Colonic mucosa (tissue), 4 donors: ENCODE data around the gene NAP1L1. TPM values are rescaled to one million over a fixed set of nuclear protein-coding genes. Genes with fewer than 3 reads are reported as not detected.

Experiments used
- DNase-seq: peaks from one replicate; pipeline ENCODE4 v3.0.0-alpha.2; 2020
- H3K27ac ChIP-seq: fragments of 200-600 bp; one replicate; pipeline ENCODE4 v1.8.0; 2021
- H3K27me3 ChIP-seq: fragments of 200-600 bp; one replicate; pipeline ENCODE4 v1.8.0; 2021
- H3K36me3 ChIP-seq: fragments of 200-600 bp; one replicate; pipeline ENCODE4 v1.8.0; 2021
- H3K4me1 ChIP-seq: fragments of 200-600 bp; one replicate; pipeline ENCODE4 v1.8.0; 2021; ENCODE audit warnings: mild to moderate bottlenecking
- H3K4me3 ChIP-seq: fragments of 200-600 bp; one replicate; pipeline ENCODE4 v1.8.0; 2021
- H3K9ac ChIP-seq, 2 donors: one replicate each; pipeline ENCODE4 v1.7.0; 2013; ENCODE audit warnings: control low read depth in 2 of 2, low read depth in 2 of 2, low read length in 2 of 2
- H3K9me3 ChIP-seq: fragments of 200-600 bp; one replicate; pipeline ENCODE4 v1.8.0; 2021
- intact Hi-C: fragments of 100-400 bp; cut with DNase I; formaldehyde crosslinking; loops from one replicate; pipeline ENCODE4 v1.14.1; 2022
- total RNA-seq, 2 donors: library from RNA; stranded (reverse); fragmentation: NEBNext Ultra II Directional in 1 of 2; extraction: Animal tissue kit (Norgen Biotek cat#: 25700) in 1 of 2; gene quantifications; one replicate each; pipeline ENCODE4 v1.2.1, GENCODE V29; 2021
- TF ChIP-seq, protein P1 (sequence below): fragments of 200-600 bp; IDR thresholded peaks from one replicate; pipeline ENCODE4 v1.8.0; 2022; ENCODE audit warnings: antibody characterized with exemption, mild to moderate bottlenecking
- donor health status: healthy.
- donor health status: DM: no; HTN: no; CAD: no.
- donor health status: DM: no; HTN: no; CAD: no.

The NAP1L1 gene
- total RNA-seq, 2 donors from 2014 or later = 163 to 171 TPM

GRCh38 chr12:76065917-76066316 lies 18.6 kb downstream of the NAP1L1 start:
- no peaks in the 10 kb centered on the region for H3K27me3 ChIP-seq
- H3K4me1 ChIP-seq = no peaks in the 10 kb centered on the region
- no peak overlapping the region for H3K9ac ChIP-seq
- H3K36me3 ChIP-seq = no peaks in the 10 kb centered on the region
- no peak overlapping the region for H3K4me3 ChIP-seq
- H3K27ac ChIP-seq = no peak overlapping the region
- TF ChIP-seq, protein P1, sequence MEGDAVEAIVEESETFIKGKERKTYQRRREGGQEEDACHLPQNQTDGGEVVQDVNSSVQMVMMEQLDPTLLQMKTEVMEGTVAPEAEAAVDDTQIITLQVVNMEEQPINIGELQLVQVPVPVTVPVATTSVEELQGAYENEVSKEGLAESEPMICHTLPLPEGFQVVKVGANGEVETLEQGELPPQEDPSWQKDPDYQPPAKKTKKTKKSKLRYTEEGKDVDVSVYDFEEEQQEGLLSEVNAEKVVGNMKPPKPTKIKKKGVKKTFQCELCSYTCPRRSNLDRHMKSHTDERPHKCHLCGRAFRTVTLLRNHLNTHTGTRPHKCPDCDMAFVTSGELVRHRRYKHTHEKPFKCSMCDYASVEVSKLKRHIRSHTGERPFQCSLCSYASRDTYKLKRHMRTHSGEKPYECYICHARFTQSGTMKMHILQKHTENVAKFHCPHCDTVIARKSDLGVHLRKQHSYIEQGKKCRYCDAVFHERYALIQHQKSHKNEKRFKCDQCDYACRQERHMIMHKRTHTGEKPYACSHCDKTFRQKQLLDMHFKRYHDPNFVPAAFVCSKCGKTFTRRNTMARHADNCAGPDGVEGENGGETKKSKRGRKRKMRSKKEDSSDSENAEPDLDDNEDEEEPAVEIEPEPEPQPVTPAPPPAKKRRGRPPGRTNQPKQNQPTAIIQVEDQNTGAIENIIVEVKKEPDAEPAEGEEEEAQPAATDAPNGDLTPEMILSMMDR = no peak
- intact Hi-C loops = no loop called here
- H3K9me3 ChIP-seq = peaks cover 9% of the 10 kb centered on the region
- no peak for DNase-seq

DNA sequence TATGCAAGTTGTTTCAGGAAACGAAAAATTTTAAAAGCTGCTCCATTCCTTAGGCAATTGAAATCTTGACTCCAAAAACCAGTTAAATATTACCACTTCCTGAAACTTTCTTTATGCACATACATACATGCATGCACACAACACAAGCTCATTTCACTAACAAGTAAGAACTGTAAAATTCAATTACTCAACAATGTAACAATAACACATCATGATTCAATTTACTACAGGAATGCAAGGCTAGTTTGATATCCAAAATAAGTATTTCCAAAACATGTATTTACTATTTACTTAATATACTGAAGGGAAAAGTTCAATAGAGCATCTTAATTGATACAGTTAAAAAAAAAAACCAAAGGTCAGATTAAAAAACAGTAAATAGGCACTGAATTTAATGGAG lies 19.6 kb downstream of the NAP1L1 start:
- Histone ChIP-seq H3K4me3 (no peak overlapping the region), H3K9me3 (peaks cover 9% of the 10 kb centered on the region), H3K27ac (no peak overlapping the region), H3K27me3 (no peaks in the 10 kb centered on the region), H3K9ac (no peak overlapping the region), H3K36me3 (no peaks in the 10 kb centered on the region), H3K4me1 (no peaks in the 10 kb centered on the region)
- DNase-seq = no peak
- TF ChIP-seq, protein P1 = no peak
- intact Hi-C loops = no loop called here

- no peak overlapping the region for H3K4me3 ChIP-seq
- H3K27me3 ChIP-seq = no peaks in the 10 kb centered on the region
- H3K9ac ChIP-seq = no peak overlapping the region
- no peaks in the 10 kb centered on the region for H3K4me1 ChIP-seq
- intact Hi-C loops = no loop called here
- H3K36me3 ChIP-seq = no peaks in the 10 kb centered on the region
- DNase-seq = no peak
- no peak overlapping the region for H3K27ac ChIP-seq
- peaks cover 5% of the 10 kb centered on the region for H3K9me3 ChIP-seq
- TF ChIP-seq, protein P1 = no peak
Measured at GRCh38 chr12:76060111-76060510, 24.4 kb downstream of the NAP1L1 start.

- Histone ChIP-seq H3K4me1 (no peaks in the 10 kb centered on the region), H3K27me3 (no peaks in the 10 kb centered on the region), H3K9ac (no peak overlapping the region), H3K9me3 (no peaks in the 10 kb centered on the region), H3K4me3 (no peak overlapping the region), H3K27ac (no peak overlapping the region), H3K36me3 (peaks cover 6% of the 10 kb centered on the region)
- no peak for DNase-seq
- intact Hi-C loops = no loop called here
- TF ChIP-seq, protein P1 = no peak
Measured at GRCh38 chr12:76057326-76057725, 27.2 kb downstream of the NAP1L1 start.

- DNase-seq = no peak
- no peak overlapping the region for H3K9ac ChIP-seq
- TF ChIP-seq, protein P1 = no peak
- H3K27me3 ChIP-seq = no peaks in the 10 kb centered on the region
- no peak overlapping the region for H3K27ac ChIP-seq
- no peak overlapping the region for H3K4me3 ChIP-seq
- H3K36me3 ChIP-seq = peaks cover 6% of the 10 kb centered on the region
- intact Hi-C loops = no loop called here
- H3K4me1 ChIP-seq = no peaks in the 10 kb centered on the region
- no peaks in the 10 kb centered on the region for H3K9me3 ChIP-seq
Measured at GRCh38 chr12:76055393-76055792, 29.1 kb downstream of the NAP1L1 start.
